Measurements from ENCODE around the gene DYNC1LI2.

Gene DYNC1LI2

GRCh38 chr16:66691234-66691633 is 60.2 kb downstream of the DYNC1LI2 start (continued):
- TF ChIP-seq ZNF148 (tag by site-specific recombination; IDR thresholded peaks at IDR 0.05; ENCODE audit: borderline replicate concordance): no peak
- no peak for TF ChIP-seq AEBP2 (tag by site-specific recombination; IDR thresholded peaks at IDR 0.05; ENCODE audit: borderline replicate concordance)
- no peak for TF ChIP-seq ZFP37 (tag by site-specific recombination; IDR thresholded peaks at IDR 0.05)
- TF ChIP-seq ZBTB21 (tag by site-specific recombination; IDR thresholded peaks at IDR 0.05): no peak
- no peak for TF ChIP-seq ZNF16 (tag by site-specific recombination; IDR thresholded peaks at IDR 0.05; ENCODE audit: low read depth)
- no peak for TF ChIP-seq ZNF513 (tag by site-specific recombination; IDR thresholded peaks at IDR 0.05)
- no peak for TF ChIP-seq ZNF48 (tag by site-specific recombination; IDR thresholded peaks at IDR 0.05)
- TF ChIP-seq ZNF777 (tag by site-specific recombination; IDR thresholded peaks at IDR 0.05; ENCODE audit: borderline replicate concordance): no peak

- peaks cover 0 to 10% of the 10 kb centered on the region in 2 experiments; a peak in 1 of 3 replicates for H3K36me3 ChIP-seq (ENCODE audit: control insufficient read depth in 2 of 2, insufficient read depth in 1 of 2, low read length in 2 of 2)
- ChIA-PET POLR2A (no interaction called here), CTCF (interaction anchor here (2.4 kb wide), 1 partner anchor 39 kb away, joined by 9 read pairs; no protein-coding TSS in a partner anchor)
- H3K4me3 ChIP-seq (ENCODE audit: low read depth, low read length): no peak overlapping the region
- peaks cover 13% of the 10 kb centered on the region; the same call in 1 of the 2 replicates for H3K4me1 ChIP-seq (ENCODE audit: control insufficient read depth, insufficient read depth, low read length)
- no peak overlapping the region for H3K27ac ChIP-seq (ENCODE audit: extremely low read depth, low read depth, low read length)
- TF ChIP-seq SCRT1 (tag by site-specific recombination; IDR thresholded peaks at IDR 0.05; ENCODE audit: borderline replicate concordance) (no peak), PRDM1 (tag by site-specific recombination; IDR thresholded peaks at IDR 0.05) (no peak), ZNF140 (tag by site-specific recombination; IDR thresholded peaks at IDR 0.05) (no peak), HOXD13 (CRISPR knock-in tag; IDR thresholded peaks at IDR 0.05; ENCODE audit: borderline replicate concordance) (no peak), ZNF510 (tag by site-specific recombination; IDR thresholded peaks at IDR 0.05; ENCODE audit: insufficient replicate concordance) (no peak), ZNF280C (tag by site-specific recombination; IDR thresholded peaks at IDR 0.05) (no peak), ZNF610 (tag by site-specific recombination; IDR thresholded peaks at IDR 0.05; ENCODE audit: borderline replicate concordance) (no peak), ZNF785 (tag by site-specific recombination; IDR thresholded peaks at IDR 0.05) (no peak), ZNF433 (tag by site-specific recombination; IDR thresholded peaks at IDR 0.05; ENCODE audit: low read depth) (no peak), ZNF501 (tag by site-specific recombination; IDR thresholded peaks at IDR 0.05) (no peak), ZNF175 (tag by site-specific recombination; IDR thresholded peaks at IDR 0.05) (no peak), ZNF362 (tag by site-specific recombination; IDR thresholded peaks at IDR 0.05) (no peak), ZNF169 (tag by site-specific recombination; IDR thresholded peaks at IDR 0.05) (no peak)
- H3K9me3 ChIP-seq (ENCODE audit: control insufficient read depth, insufficient read depth, low read depth, low read length): no peaks in the 10 kb centered on the region
Measured at GRCh38 chr16:66690106-66690847, 61.1 kb downstream of the DYNC1LI2 start.

Data from HEK293 (cell line).